ENCODE results near the gene ZMYND12. TPM values are rescaled to one million over a fixed set of nuclear protein-coding genes. Genes with fewer than 3 reads are reported as not detected.

Gene ZMYND12
- total and polyA plus RNA-seq, 2 donors (not counting 3 experiments of a cell fraction or from before 2014, with no cell fraction given): 0.33 to 0.40 TPM

GRCh38 chr1:42449256-42449655, 6.6 kb downstream of the ZMYND12 start:
- no peaks in the 10 kb centered on the region for H3K9me1 ChIP-seq (replicated peaks; ENCODE audit: control insufficient read depth, extremely low read depth, insufficient read depth, low read length)

GRCh38 chr1:42442662-42443061, 13.2 kb downstream of the ZMYND12 start:
- no peak for DNase-seq (ENCODE audit: low read depth, low spot score)
- H3K36me3 ChIP-seq (ENCODE audit: control insufficient read depth in 2 of 2, extremely low read depth in 1 of 2, insufficient read depth in 2 of 2, low read length in 2 of 2): no peaks in the 10 kb centered on the region
- no peak overlapping the region for H2AFZ ChIP-seq (ENCODE audit: low read depth, low read length)
- H3K79me2 ChIP-seq (ENCODE audit: control insufficient read depth, insufficient read depth, low read length): no peaks in the 10 kb centered on the region
- H4K20me1 ChIP-seq (replicated peaks; ENCODE audit: control insufficient read depth, extremely low read depth, insufficient read depth, low read length): no peaks in the 10 kb centered on the region
- no peaks in the 10 kb centered on the region for H3K27me3 ChIP-seq (ENCODE audit: control insufficient read depth in 2 of 2, insufficient read depth in 2 of 2, low read length in 2 of 2)
- no TSS peak for BruUV-seq (replicated peaks)
- dilution Hi-C loops (cut with MboI; ENCODE audit: extremely low pct_ligation_motif_present, low sequenced_read_pairs) (no loop called here), intact Hi-C loops (cut with micrococcal nuclease) (no loop called here)
- H3K4me2 ChIP-seq (ENCODE audit: insufficient read depth, low read length): no peak overlapping the region
- no peaks in the 10 kb centered on the region for H3K9me3 ChIP-seq (replicated peaks; ENCODE audit: control insufficient read depth, insufficient read depth, low read length)
- FAIRE-seq: no peak
- TF ChIP-seq MYC (IDR thresholded peaks at IDR 0.05; ENCODE audit: low read depth, low read length): no peak
- H3K9me1 ChIP-seq (replicated peaks; ENCODE audit: control insufficient read depth, extremely low read depth, insufficient read depth, low read length): no peaks in the 10 kb centered on the region
- ChIA-PET CTCF (no interaction called here), POLR2A (no interaction called here)
- H3K4me1 ChIP-seq (ENCODE audit: control insufficient read depth, extremely low read depth, insufficient read depth, low read length): peaks cover 6% of the 10 kb centered on the region
- H3K27ac ChIP-seq (ENCODE audit: insufficient read depth, low read depth, low read length): no peak overlapping the region
- H3K4me3 ChIP-seq (replicated peaks in 1 of 3; ENCODE audit: insufficient read depth in 1 of 3, low read depth in 1 of 3, low read length in 3 of 3): no peak overlapping the region
- no peak overlapping the region for H3K9ac ChIP-seq (replicated peaks; ENCODE audit: extremely low read depth, insufficient read depth, low read length)

More at GRCh38 chr1:42449256-42449655, 6.6 kb downstream of the ZMYND12 start:
- Histone ChIP-seq H3K4me1 (ENCODE audit: control insufficient read depth, extremely low read depth, insufficient read depth, low read length) (no peaks in the 10 kb centered on the region), H3K4me3 (replicated peaks in 1 of 3; ENCODE audit: insufficient read depth in 1 of 3, low read depth in 1 of 3, low read length in 3 of 3) (no peak overlapping the region), H3K4me2 (ENCODE audit: insufficient read depth, low read length) (no peak overlapping the region), H3K27ac (ENCODE audit: insufficient read depth, low read depth, low read length) (no peak overlapping the region), H2AFZ (ENCODE audit: low read depth, low read length) (no peak overlapping the region), H3K79me2 (ENCODE audit: control insufficient read depth, insufficient read depth, low read length) (no peaks in the 10 kb centered on the region), H3K36me3 (ENCODE audit: control insufficient read depth in 2 of 2, extremely low read depth in 1 of 2, insufficient read depth in 2 of 2, low read length in 2 of 2) (no peaks in the 10 kb centered on the region), H3K9me3 (replicated peaks; ENCODE audit: control insufficient read depth, insufficient read depth, low read length) (no peaks in the 10 kb centered on the region), H3K27me3 (ENCODE audit: control insufficient read depth in 2 of 2, insufficient read depth in 2 of 2, low read length in 2 of 2) (no peaks in the 10 kb centered on the region), H3K9ac (replicated peaks; ENCODE audit: extremely low read depth, insufficient read depth, low read length) (no peak overlapping the region), H4K20me1 (replicated peaks; ENCODE audit: control insufficient read depth, extremely low read depth, insufficient read depth, low read length) (no peaks in the 10 kb centered on the region)
- no peak for TF ChIP-seq GATA2 (IDR thresholded peaks at IDR 0.05; ENCODE audit: insufficient read depth, insufficient read length, low read depth, low read length)
- TF ChIP-seq POLR2A (IDR thresholded peaks at IDR 0.05; ENCODE audit: low read depth, low read length): no peak
- no TSS peak for BruUV-seq (replicated peaks)
- no peak for DNase-seq (ENCODE audit: low read depth, low spot score)
- ChIA-PET CTCF (no interaction called here), POLR2A (no interaction called here)
- dilution Hi-C loops (cut with MboI; ENCODE audit: extremely low pct_ligation_motif_present, low sequenced_read_pairs) (no loop called here), intact Hi-C loops (cut with micrococcal nuclease) (no loop called here)
- no peak for FAIRE-seq
